Measurements from ENCODE around the gene WNT8B. TPM values are rescaled to one million over a fixed set of nuclear protein-coding genes. Genes with fewer than 3 reads are reported as not detected.

Gene WNT8B
- total and polyA plus RNA-seq, 2 donors (not counting 1 experiment from before 2014, with no cell fraction given), result not detected

DNA sequence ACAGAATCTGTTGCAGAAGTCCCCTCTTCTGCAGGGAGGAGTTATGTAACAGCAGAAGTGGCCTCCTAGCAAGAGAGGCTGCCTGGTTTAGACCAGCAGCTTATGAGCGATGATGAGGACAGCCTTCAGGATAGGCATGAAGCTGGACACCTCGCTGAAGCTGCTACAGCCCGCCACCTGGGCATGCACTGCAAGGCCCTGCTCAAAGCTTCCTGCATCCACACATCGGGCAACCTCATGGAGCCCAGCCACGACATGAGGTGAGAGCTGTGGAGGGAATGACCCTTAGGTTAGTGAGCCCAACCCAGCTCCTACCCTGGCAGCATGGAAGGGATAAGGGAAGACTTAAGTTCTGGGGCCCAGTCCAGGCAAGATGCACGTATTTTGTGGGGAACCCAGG is 24.7 kb downstream of the WNT8B start:
- Histone ChIP-seq H3K79me2 (ENCODE audit: control insufficient read depth, insufficient read depth, low read length) (no peaks in the 10 kb centered on the region), H3K36me3 (ENCODE audit: control insufficient read depth, insufficient read depth, low read length) (no peaks in the 10 kb centered on the region), H3K9me3 (ENCODE audit: control insufficient read depth, insufficient read depth, low read depth, low read length) (no peaks in the 10 kb centered on the region), H3K4me1 (ENCODE audit: control insufficient read depth, extremely low read depth, insufficient read depth, low read length) (no peaks in the 10 kb centered on the region), H3K4me3 (replicated peaks in 1 of 4; ENCODE audit: control extremely low read depth in 1 of 4, insufficient read depth in 1 of 4, low read depth in 3 of 4, low read length in 4 of 4) (no peak overlapping the region), H3K27me3 (ENCODE audit: control insufficient read depth, insufficient read depth, low read length) (peaks cover 11% of the 10 kb centered on the region), H2AFZ (ENCODE audit: low read length) (no peak overlapping the region), H3K4me2 (ENCODE audit: extremely low read depth, insufficient read depth, low read length) (no peak overlapping the region), H3K27ac (ENCODE audit: insufficient read depth, low read length) (no peak overlapping the region), H4K20me1 (ENCODE audit: control insufficient read depth, extremely low read depth, insufficient read depth, low read length) (no peaks in the 10 kb centered on the region), H3K9ac (ENCODE audit: insufficient read depth, low read length) (no peak overlapping the region)
- TF ChIP-seq CTCF (conservative IDR thresholded peaks at IDR 0.05 in 1 of 2, IDR thresholded peaks at IDR 0.05 in 1 of 2; ENCODE audit: low read depth in 1 of 2, low read length in 2 of 2), result no peak
- no peak for TF ChIP-seq EZH2 (IDR thresholded peaks at IDR 0.05; ENCODE audit: low read length, missing control alignments)
- DNase-seq (ENCODE audit: low read depth in 2 of 2), result no peak

GRCh38 chr10:100489396-100489795 is 26.6 kb downstream of the WNT8B start:
- no peak overlapping the region for H3K27ac ChIP-seq (ENCODE audit: insufficient read depth, low read length)
- H3K4me1 ChIP-seq (ENCODE audit: control insufficient read depth, extremely low read depth, insufficient read depth, low read length), result no peaks in the 10 kb centered on the region
- H3K4me2 ChIP-seq (ENCODE audit: extremely low read depth, insufficient read depth, low read length), result no peak overlapping the region
- no peaks in the 10 kb centered on the region for H3K9me3 ChIP-seq (ENCODE audit: control insufficient read depth, insufficient read depth, low read depth, low read length)
- H3K79me2 ChIP-seq (ENCODE audit: control insufficient read depth, insufficient read depth, low read length), result no peaks in the 10 kb centered on the region
- H3K27me3 ChIP-seq (ENCODE audit: control insufficient read depth, insufficient read depth, low read length), result peaks cover under 1% of the 10 kb centered on the region
- TF ChIP-seq CTCF (conservative IDR thresholded peaks at IDR 0.05 in 1 of 2, IDR thresholded peaks at IDR 0.05 in 1 of 2; ENCODE audit: low read depth in 1 of 2, low read length in 2 of 2), result no peak
- no peak for TF ChIP-seq EZH2 (IDR thresholded peaks at IDR 0.05; ENCODE audit: low read length, missing control alignments)
- no peak for DNase-seq (ENCODE audit: low read depth in 2 of 2)
- no peak overlapping the region for H3K4me3 ChIP-seq (replicated peaks in 1 of 4; ENCODE audit: control extremely low read depth in 1 of 4, insufficient read depth in 1 of 4, low read depth in 3 of 4, low read length in 4 of 4)
- no peak overlapping the region for H2AFZ ChIP-seq (ENCODE audit: low read length)
- H3K9ac ChIP-seq (ENCODE audit: insufficient read depth, low read length), result no peak overlapping the region
- no peaks in the 10 kb centered on the region for H3K36me3 ChIP-seq (ENCODE audit: control insufficient read depth, insufficient read depth, low read length)
- no peaks in the 10 kb centered on the region for H4K20me1 ChIP-seq (ENCODE audit: control insufficient read depth, extremely low read depth, insufficient read depth, low read length)

DNA sequence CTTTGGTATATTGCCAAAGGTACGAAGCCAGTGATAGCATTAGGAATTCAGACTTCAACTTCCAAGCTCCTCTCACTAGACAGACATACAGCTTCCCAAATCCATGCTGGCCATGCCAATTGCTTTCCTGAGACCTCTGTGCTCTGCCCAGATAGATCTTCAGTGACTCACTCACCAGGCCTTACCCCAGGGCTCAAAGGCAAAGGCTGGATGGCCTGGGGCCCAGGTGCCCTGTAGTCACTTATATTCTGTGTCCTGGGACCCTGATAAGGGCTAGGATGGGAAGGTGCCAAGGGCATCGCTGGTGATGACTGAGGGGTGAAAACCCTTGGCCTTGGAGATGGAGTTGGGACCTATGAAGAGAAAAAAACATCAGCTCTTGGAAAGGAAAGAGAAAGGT is 27.7 kb downstream of the WNT8B start:
- H3K27ac ChIP-seq (ENCODE audit: insufficient read depth, low read length), result no peak overlapping the region
- DNase-seq (ENCODE audit: low read depth in 2 of 2), result no peak
- no peak overlapping the region for H3K4me3 ChIP-seq (replicated peaks in 1 of 4; ENCODE audit: control extremely low read depth in 1 of 4, insufficient read depth in 1 of 4, low read depth in 3 of 4, low read length in 4 of 4)
- no peak for TF ChIP-seq CTCF (conservative IDR thresholded peaks at IDR 0.05 in 1 of 2, IDR thresholded peaks at IDR 0.05 in 1 of 2; ENCODE audit: low read depth in 1 of 2, low read length in 2 of 2)
- no peak for TF ChIP-seq EZH2 (IDR thresholded peaks at IDR 0.05; ENCODE audit: low read length, missing control alignments)
- H3K79me2 ChIP-seq (ENCODE audit: control insufficient read depth, insufficient read depth, low read length), result no peaks in the 10 kb centered on the region
- H3K4me2 ChIP-seq (ENCODE audit: extremely low read depth, insufficient read depth, low read length), result no peak overlapping the region
- H3K9ac ChIP-seq (ENCODE audit: insufficient read depth, low read length), result no peak overlapping the region
- H3K36me3 ChIP-seq (ENCODE audit: control insufficient read depth, insufficient read depth, low read length), result no peaks in the 10 kb centered on the region
- no peaks in the 10 kb centered on the region for H3K9me3 ChIP-seq (ENCODE audit: control insufficient read depth, insufficient read depth, low read depth, low read length)
- H4K20me1 ChIP-seq (ENCODE audit: control insufficient read depth, extremely low read depth, insufficient read depth, low read length), result no peaks in the 10 kb centered on the region
- no peaks in the 10 kb centered on the region for H3K27me3 ChIP-seq (ENCODE audit: control insufficient read depth, insufficient read depth, low read length)
- no peak overlapping the region for H2AFZ ChIP-seq (ENCODE audit: low read length)
- no peaks in the 10 kb centered on the region for H3K4me1 ChIP-seq (ENCODE audit: control insufficient read depth, extremely low read depth, insufficient read depth, low read length)
